ENCODE measurements around the gene SLC12A7.

- no peak for TF ChIP-seq POLR2A (IDR thresholded peaks at IDR 0.05)
- TF ChIP-seq EP300 (IDR thresholded peaks at IDR 0.05), result no peak
- TF ChIP-seq, protein P1, sequence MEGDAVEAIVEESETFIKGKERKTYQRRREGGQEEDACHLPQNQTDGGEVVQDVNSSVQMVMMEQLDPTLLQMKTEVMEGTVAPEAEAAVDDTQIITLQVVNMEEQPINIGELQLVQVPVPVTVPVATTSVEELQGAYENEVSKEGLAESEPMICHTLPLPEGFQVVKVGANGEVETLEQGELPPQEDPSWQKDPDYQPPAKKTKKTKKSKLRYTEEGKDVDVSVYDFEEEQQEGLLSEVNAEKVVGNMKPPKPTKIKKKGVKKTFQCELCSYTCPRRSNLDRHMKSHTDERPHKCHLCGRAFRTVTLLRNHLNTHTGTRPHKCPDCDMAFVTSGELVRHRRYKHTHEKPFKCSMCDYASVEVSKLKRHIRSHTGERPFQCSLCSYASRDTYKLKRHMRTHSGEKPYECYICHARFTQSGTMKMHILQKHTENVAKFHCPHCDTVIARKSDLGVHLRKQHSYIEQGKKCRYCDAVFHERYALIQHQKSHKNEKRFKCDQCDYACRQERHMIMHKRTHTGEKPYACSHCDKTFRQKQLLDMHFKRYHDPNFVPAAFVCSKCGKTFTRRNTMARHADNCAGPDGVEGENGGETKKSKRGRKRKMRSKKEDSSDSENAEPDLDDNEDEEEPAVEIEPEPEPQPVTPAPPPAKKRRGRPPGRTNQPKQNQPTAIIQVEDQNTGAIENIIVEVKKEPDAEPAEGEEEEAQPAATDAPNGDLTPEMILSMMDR (IDR thresholded peaks at IDR 0.05), result no peak
Observed at GRCh38 chr5:1012313-1012841, 99.5 kb downstream of the SLC12A7 start.

All from ovary (tissue), 3 donors.